HepG2 (cell line): Measurements from ENCODE around the gene MCRIP2. TPM values are rescaled to one million over a fixed set of nuclear protein-coding genes. Genes with fewer than 3 reads are reported as not detected.
A peak's percentile ranks its signal among the peaks of the same experiment; 100 is the strongest.

Source experiments
- DNMT3B ChIP-seq: conservative IDR thresholded peaks from 2 replicates; pipeline ENCODE4 v1.6.1; 2016; ENCODE audit warnings: missing biosample characterization, control low read depth
- ERF ChIP-seq: IDR thresholded peaks from 2 replicates; pipeline ENCODE4 v1.6.1; 2018; ENCODE audit warnings: missing biosample characterization, missing genetic modification reagents
- HINFP ChIP-seq: sonication (generic); formaldehyde crosslinking; IDR thresholded peaks from 2 replicates; pipeline ENCODE4 v1.4.0; 2020; ENCODE audit warnings: low read depth, mild to moderate bottlenecking, missing genetic modification reagents
- IRF9 ChIP-seq: sonication (generic); formaldehyde crosslinking; IDR thresholded peaks from 2 replicates; pipeline ENCODE4 v1.8.0; 2022; ENCODE audit warnings: missing genetic modification reagents, mild to moderate bottlenecking, borderline replicate concordance
- KAT8 ChIP-seq: IDR thresholded peaks from 2 replicates; pipeline ENCODE4 v1.6.1; 2016; ENCODE audit warnings: missing genetic modification reagents, missing compliant biosample characterization
- MAZ ChIP-seq, 2 experiments: sonication (generic) in 1 of 2; formaldehyde crosslinking in 1 of 2; IDR thresholded peaks; 2 replicates each; pipeline versions ENCODE4 v1.5.0 to v1.6.1; 2012 to 2020; ENCODE audit warnings: low read depth in 2 of 2, mild to moderate bottlenecking in 2 of 2, borderline replicate concordance in 1 of 2, improper control_type of control experiment in 1 of 2, low read length in 1 of 2, missing genetic modification reagents in 1 of 2, moderate library complexity in 1 of 2
- MXD3 ChIP-seq: IDR thresholded peaks from 2 replicates; pipeline ENCODE4 v1.6.1; 2016; ENCODE audit warnings: mild to moderate bottlenecking, missing biosample characterization, missing genetic modification reagents
- MYC ChIP-seq: sonication (generic); formaldehyde crosslinking; IDR thresholded peaks from 2 replicates; pipeline ENCODE4 v1.9.0; 2021; ENCODE audit warnings: missing genetic modification reagents, borderline replicate concordance
- PTBP1 ChIP-seq: fragments of 200-400 bp; formaldehyde crosslinking; IDR thresholded peaks from 2 replicates; pipeline ENCODE4 v1.6.1; 2018; ENCODE audit warnings: low read length, low read depth; ENCODE audit not compliant: poor library complexity, severe bottlenecking
- SPEN ChIP-seq: sonication (generic); formaldehyde crosslinking; IDR thresholded peaks from 2 replicates; pipeline ENCODE4 v1.5.1; 2020; ENCODE audit warnings: low read depth, mild to moderate bottlenecking, missing genetic modification reagents
- TFAP4 ChIP-seq: sonication (generic); IDR thresholded peaks from 2 replicates; pipeline ENCODE4 v1.6.1; 2016; ENCODE audit warnings: low read depth, borderline replicate concordance
- TFE3 ChIP-seq: IDR thresholded peaks from 2 replicates; pipeline ENCODE4 v1.6.1; 2016
- TMF1 ChIP-seq: sonication (generic); formaldehyde crosslinking; IDR thresholded peaks from 2 replicates; pipeline ENCODE4 v1.8.1; 2022; ENCODE audit warnings: low read depth, missing genetic modification reagents
- ZNF260 ChIP-seq: sonication (generic); formaldehyde crosslinking; IDR thresholded peaks from 2 replicates; pipeline ENCODE4 v1.4.0; 2020; ENCODE audit warnings: missing genetic modification reagents, low read depth, mild to moderate bottlenecking, borderline replicate concordance
- ZNF430 ChIP-seq: sonication (generic); formaldehyde crosslinking; IDR thresholded peaks from 2 replicates; pipeline ENCODE4 v1.9.0; 2021; ENCODE audit warnings: mild to moderate bottlenecking, missing genetic modification reagents
- ZNF564 ChIP-seq: sonication (generic); formaldehyde crosslinking; IDR thresholded peaks from 2 replicates; pipeline ENCODE4 v1.8.1; 2023; ENCODE audit warnings: mild to moderate bottlenecking, missing genetic modification reagents
- ZNF670 ChIP-seq: sonication (generic); formaldehyde crosslinking; IDR thresholded peaks from 2 replicates; pipeline ENCODE4 v1.8.0; 2022; ENCODE audit warnings: mild to moderate bottlenecking, missing genetic modification reagents, borderline replicate concordance
- ZNF788 ChIP-seq: sonication (generic); formaldehyde crosslinking; IDR thresholded peaks from 2 replicates; pipeline ENCODE4 v1.5.0; 2020; ENCODE audit warnings: mild to moderate bottlenecking, missing genetic modification reagents, borderline replicate concordance
- ZUFSP ChIP-seq: sonication (generic); formaldehyde crosslinking; IDR thresholded peaks from 2 replicates; pipeline ENCODE4 v1.9.0; 2021; ENCODE audit warnings: missing genetic modification reagents, mild to moderate bottlenecking, borderline replicate concordance
- polyA plus RNA-seq, 8 experiments: library from polyadenylated mRNA; depleted of rRNA in 3 of 8; stranded (reverse) in 7 of 8; unstranded in 1 of 8; fragments of >200 nt; fragmentation: Illumina TruSeq in 4 of 8; extraction: Trizol in 4 of 8; gene quantifications; 2 replicates each; pipeline versions ENCODE4 v1.2.1 to v1.2.3, GENCODE V29; 2011 to 2016; ENCODE audit warnings: low read depth in 4 of 8, missing spikeins in 1 of 8, mixed read lengths in 1 of 8; ENCODE audit not compliant: insufficient read depth in 1 of 8
- total RNA-seq, 5 experiments: library from RNA; depleted of rRNA; stranded (reverse); fragments of >200 nt; fragmentation: Illumina TruSeq; extraction: Trizol; gene quantifications; 2 replicates each; pipeline ENCODE4 v1.2.3, GENCODE V29; 2016; ENCODE audit warnings: low read depth in 1 of 5

MCRIP2 gene
- total and polyA plus RNA-seq, 2 of the 13 experiments (the other 11 are each of a cell fraction or from before 2014, with no cell fraction given), result 39.6 to 76.7 TPM

- TF ChIP-seq IRF9 (peak; percentile 79; the same call in 1 of the 2 replicates), MYC (peak; percentile 61), HINFP (CRISPR knock-in tag) (0 out of 2 replicates have a peak, but pooled peaks have one; percentile 15), KAT8 (peak; percentile 42), TFE3 (CRISPR knock-in tag) (peak; percentile 81), ERF (CRISPR knock-in tag) (0 out of 2 replicates have a peak, but pooled peaks have one; percentile 17), ZNF260 (CRISPR knock-in tag) (0 out of 2 replicates have a peak, but pooled peaks have one; percentile 26), MAZ (IDR thresholded peaks at IDR 0.05; ENCODE audit: borderline replicate concordance, low read depth, low read length) (no peak), MAZ (CRISPR knock-in tag; IDR thresholded peaks at IDR 0.05; ENCODE audit: low read depth) (peak; percentile 65), PTBP1 (peak; percentile 68), DNMT3B (CRISPR knock-in tag) (no peak), SPEN (CRISPR knock-in tag) (peak; percentile 76), TMF1 (CRISPR knock-in tag) (peak; percentile 30; the same call in 1 of the 2 replicates), MXD3 (0 out of 2 replicates have a peak, but pooled peaks have one; percentile 36), TFAP4 (peak; percentile 57; the same call in 1 of the 2 replicates), ZNF430 (CRISPR knock-in tag) (0 out of 2 replicates have a peak, but pooled peaks have one; percentile 84), ZUFSP (no peak), ZNF670 (CRISPR knock-in tag) (no peak), ZNF788 (CRISPR knock-in tag) (0 out of 2 replicates have a peak, but pooled peaks have one; percentile 31), ZNF564 (no peak)
Measured at GRCh38 chr16:678858-679813, 37.5 kb downstream of the MCRIP2 start (continued).
